Stimulated activated naive CD4-positive, alpha-beta T cell (primary cell): ENCODE data around the gene GNS.
"Not testable (repeated sequence)": the region's sequence is repeated elsewhere in the genome, so short reads cannot be mapped to it uniquely, and the experiment has no call there.

Source experiments
- DNase-seq, 6 experiments: peaks; one replicate each; lab custom pipeline; 2025; lab: John Stamatoyannopoulos, UW

GNS gene

GRCh38 chr12:64695550-64695949 lies 63.7 kb downstream of the GNS start:
- DNase-seq: no peak

GRCh38 chr12:64694130-64695040 lies 64.8 kb downstream of the GNS start:
- no peak for DNase-seq

- DNase-seq: no peak
Observed at GRCh38 chr12:64691795-64692583, 67.2 kb downstream of the GNS start.

- no peak for DNase-seq
Observed at GRCh38 chr12:64691227-64691794, 67.9 kb downstream of the GNS start.

GRCh38 chr12:64690236-64690635 lies 69.0 kb downstream of the GNS start:
- DNase-seq: not testable (repeated sequence)

GRCh38 chr12:64688715-64689114 lies 70.5 kb downstream of the GNS start:
- no peak for DNase-seq

GRCh38 chr12:64688219-64688618 lies 71.0 kb downstream of the GNS start:
- DNase-seq: peak in 2 of 6 experiments; percentile 19 to 67

GRCh38 chr12:64687816-64688215 lies 71.4 kb downstream of the GNS start:
- DNase-seq: peak in 1 of 6 experiments; percentile 67

GRCh38 chr12:64685605-64686004 lies 73.6 kb downstream of the GNS start:
- no peak for DNase-seq

GRCh38 chr12:64685050-64685449 lies 74.2 kb downstream of the GNS start:
- DNase-seq: no peak

GRCh38 chr12:64683816-64684543 lies 75.2 kb downstream of the GNS start:
- peak in 2 of 6 experiments; percentile 50 to 51 for DNase-seq

- DNase-seq: no peak
Observed at GRCh38 chr12:64682572-64683277, 76.5 kb downstream of the GNS start.

GRCh38 chr12:64681200-64682052 lies 77.8 kb downstream of the GNS start:
- DNase-seq: peak in 3 of 6 experiments; percentile 23 to 44 (median 37)

GRCh38 chr12:64680235-64680634 lies 79.0 kb downstream of the GNS start:
- no peak for DNase-seq

- DNase-seq: peak; percentile 46 to 93 (median 71)
Observed at GRCh38 chr12:64679487-64680001, 79.7 kb downstream of the GNS start.

- peak in 1 of 6 experiments; percentile 15 for DNase-seq
Observed at GRCh38 chr12:64678835-64679234, 80.4 kb downstream of the GNS start.

GRCh38 chr12:64678248-64678647 lies 81.0 kb downstream of the GNS start:
- DNase-seq: no peak

- peak in 3 of 6 experiments; percentile 14 to 39 (median 21) for DNase-seq
Observed at GRCh38 chr12:64675795-64676194, 83.4 kb downstream of the GNS start.

GRCh38 chr12:64674367-64674922 lies 84.8 kb downstream of the GNS start:
- peak; percentile 48 to 92 (median 76) for DNase-seq
